ENCODE measurements around the gene FBN1. TPM values are rescaled to one million over a fixed set of nuclear protein-coding genes. Genes with fewer than 3 reads are reported as not detected.

Gene FBN1
- total RNA-seq, 1 donor from 2014 or later = 37.1 TPM

DNA sequence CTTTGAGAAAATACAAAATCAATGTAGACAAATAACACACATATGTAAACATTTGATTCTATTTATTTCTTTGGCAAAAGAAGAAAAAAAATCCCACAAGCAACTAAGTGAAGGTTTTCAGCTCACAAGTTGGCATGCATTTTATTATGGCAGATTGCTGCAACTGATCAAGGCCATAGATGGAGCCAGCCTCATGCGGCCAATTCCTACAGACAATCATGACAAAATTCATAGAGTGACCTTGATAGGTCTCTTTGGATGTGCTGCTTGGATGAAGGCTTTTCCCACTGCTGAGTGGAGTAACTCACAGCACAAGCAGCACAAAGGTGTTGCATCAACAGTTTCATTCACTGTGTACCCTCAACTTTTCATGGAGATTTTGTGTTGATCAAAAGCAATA lies 22.1 kb downstream of the FBN1 start:
- DNase-seq (ENCODE audit: low spot score) = no peak

- no peak for DNase-seq (ENCODE audit: low spot score)
These were observed 23.3 kb downstream of the FBN1 start for GRCh38 chr15:48622237-48622636.

DNA sequence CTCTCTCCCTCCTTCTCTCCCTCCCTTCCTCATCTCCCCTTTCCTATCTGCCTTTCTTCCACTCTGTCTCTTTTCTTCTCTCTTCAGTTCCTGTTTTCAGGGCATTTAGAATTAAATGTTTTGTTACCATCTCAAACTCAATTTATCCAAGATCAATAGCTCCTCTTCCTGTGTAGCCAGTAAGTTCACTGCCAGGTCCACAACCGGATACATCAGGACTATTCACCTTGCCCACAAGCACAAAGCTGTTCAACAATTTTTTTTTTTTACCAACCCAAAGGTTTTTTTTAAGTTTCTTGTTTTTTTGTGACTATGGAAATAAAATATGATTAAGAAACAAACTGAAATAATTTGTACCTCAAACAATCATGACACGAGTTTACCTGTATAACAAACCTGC lies 26.1 kb downstream of the FBN1 start:
- DNase-seq (ENCODE audit: low spot score) = no peak

DNA sequence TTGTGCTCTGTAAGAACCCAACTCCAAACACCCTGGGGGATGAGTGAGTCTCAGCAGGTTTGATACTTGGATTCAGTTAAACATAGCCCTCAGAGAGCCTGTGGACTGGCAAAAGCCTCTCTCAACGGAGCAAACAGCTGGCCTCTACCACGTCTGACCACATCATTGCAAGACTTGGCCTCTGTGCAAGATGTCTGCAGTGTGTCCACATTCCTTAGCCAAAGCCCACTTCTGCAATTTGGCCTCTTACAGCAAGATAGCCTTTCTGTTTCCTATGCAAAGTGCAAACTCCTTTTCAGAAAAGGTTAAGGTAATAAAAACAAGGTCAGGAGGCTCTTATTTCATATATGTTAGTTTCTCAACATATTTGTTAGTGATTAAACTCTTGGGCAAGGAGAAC lies 27.9 kb downstream of the FBN1 start:
- no peak for DNase-seq (ENCODE audit: low spot score)

DNA sequence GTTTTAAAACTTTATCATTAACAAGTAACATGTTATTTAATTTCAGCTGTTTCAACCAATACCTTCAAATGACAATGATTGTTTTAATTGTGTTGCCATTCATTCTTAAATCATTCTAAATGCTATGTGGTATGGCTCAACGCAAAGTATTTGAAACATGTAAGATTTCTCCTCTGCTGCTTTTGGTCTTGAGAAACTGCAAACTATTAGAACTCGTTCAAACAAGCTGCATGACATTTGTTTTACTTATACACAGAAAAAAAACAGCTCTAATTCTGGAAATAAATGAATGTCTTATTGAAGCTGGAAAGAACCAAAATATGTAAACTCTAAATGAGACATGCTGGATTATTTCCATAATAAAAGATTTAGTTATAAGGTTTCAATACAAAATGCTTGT lies 29.3 kb downstream of the FBN1 start:
- DNase-seq (ENCODE audit: low spot score) = no peak

DNA sequence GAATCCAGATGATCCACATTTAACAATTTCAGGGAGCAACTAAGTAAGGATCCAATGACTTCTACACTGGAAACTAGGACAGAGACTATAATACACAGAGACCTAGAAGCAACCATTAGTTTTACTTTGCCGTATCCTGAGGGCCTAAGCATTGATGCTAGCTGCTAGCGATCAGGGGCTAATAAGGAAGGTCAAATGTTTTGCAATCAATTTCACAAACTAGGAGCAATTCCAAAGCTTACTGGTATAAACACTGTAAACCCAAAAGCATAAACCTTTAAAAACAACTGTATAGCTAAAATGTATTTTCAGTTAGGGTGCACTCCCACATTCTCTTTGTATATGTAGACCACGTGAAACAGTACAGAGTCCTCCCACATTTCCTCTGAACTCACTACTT lies 31.5 kb downstream of the FBN1 start:
- DNase-seq (ENCODE audit: low spot score) = no peak

DNA sequence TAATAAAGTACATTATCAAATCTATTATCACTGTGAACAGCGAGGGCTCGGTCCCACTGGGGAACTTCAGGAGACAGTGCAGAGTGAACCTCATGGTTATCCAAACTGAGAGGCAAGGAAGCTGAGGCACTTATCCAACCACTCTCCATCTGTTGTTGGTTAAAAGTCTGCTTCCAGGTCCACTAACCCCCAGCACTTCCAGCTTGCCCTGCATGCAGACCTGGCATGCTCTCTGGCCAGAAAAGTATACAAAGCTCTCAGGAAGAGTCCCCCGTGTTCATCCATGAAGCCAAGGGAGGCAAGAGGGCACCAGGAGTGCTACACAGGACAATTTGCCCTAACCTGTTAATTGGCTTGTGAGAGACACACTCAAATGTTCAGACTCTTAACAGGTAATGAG lies 36.0 kb downstream of the FBN1 start:
- no peak for DNase-seq (ENCODE audit: low spot score)

- DNase-seq (ENCODE audit: low spot score) = no peak
These were observed 37.7 kb downstream of the FBN1 start for GRCh38 chr15:48607846-48608245.

DNA sequence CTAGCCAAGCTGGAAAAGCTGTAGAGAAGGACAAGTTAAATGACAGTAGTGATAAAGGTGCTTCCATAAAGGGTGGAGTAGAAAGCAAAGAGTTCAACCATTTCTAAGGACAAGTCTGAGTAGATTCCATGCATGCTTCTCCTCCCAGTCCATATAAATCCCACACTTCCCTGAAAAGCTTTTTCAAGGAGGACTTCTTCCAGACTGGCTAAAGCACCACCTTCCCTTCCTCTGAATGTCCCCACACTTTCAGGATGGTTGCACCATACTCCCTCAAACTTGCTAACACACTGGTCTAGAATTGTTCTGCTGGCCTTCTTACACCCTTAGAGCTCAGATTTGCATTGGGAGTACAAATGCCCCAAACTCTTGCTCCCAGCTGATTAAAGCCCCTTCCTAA lies 40.9 kb downstream of the FBN1 start:
- no peak for DNase-seq (ENCODE audit: low spot score)

DNA sequence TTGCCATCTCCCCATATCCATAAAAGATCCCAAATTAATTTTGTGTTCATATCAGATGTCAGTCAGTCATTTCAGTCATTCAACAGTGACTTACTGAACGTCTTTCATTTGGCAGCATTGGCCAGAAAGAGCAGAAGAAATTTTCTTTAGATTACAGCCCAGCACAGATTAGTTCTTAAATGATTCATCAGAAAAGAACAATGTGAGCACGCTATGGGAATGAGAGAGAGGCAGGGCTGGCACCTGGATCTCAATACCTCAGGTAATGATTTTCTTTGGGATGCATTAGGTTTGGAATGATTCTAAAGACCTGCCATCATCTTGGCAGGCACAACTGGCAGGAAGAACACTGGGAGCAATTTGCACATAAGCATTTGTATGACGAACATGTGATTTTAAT lies 41.6 kb downstream of the FBN1 start:
- no peak for DNase-seq (ENCODE audit: low spot score)

GRCh38 chr15:48603123-48603500 lies 42.4 kb downstream of the FBN1 start:
- no peak for DNase-seq (ENCODE audit: low spot score)

DNA sequence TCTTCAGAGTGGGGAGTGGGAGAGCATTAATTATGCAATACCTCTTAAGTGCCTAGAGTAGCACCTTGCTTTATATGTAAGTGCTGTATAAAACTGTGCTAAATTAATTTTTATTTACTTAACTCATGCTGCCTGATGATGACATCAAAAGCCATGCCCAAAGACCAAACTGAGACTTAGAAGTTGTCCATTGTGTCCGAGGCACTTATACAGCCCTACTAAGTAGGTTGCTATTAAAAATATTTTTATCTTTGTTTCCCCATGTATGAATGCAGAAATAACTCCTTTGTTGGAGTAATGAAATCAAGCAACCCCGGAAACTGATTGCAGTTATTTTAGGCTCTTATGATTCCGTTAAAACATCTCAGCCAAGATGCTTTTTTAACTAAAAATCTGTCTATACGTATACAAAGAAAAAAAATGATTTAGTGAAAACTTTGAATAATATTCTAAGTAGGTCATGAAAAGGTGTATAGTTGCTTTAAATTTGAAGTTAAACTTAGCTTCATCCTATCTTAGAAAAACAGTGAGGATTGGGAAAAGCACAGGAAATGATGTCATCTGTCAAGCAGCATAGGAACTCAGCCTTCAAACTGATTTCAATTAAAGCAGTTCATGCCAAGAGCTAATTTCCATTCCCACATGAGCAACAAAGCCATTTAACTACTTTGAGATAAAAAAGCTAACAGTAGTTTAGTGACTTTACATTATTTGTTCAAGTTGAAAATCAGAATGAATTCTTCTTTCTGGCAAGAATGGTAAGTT lies 43.0 kb downstream of the FBN1 start:
- no peak for DNase-seq (ENCODE audit: low spot score)

DNA sequence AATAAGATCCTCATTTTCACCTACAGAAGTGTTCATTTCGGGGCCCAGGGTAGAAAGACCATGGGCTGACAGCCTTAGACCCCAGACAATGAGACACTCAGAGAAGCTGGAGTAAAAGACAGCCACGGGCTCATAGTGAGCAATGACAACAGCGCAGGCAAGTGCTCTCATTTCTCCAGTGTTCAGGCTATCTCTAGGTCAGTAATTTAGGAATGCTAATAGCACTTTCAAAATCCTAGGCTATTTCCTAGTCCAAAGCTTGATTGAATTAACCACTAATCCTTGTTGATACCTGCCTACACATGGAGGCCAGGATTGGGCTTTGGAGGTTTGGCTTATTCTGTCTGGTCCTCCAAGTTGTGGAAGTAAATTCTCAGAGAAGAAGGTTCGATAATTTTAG lies 44.4 kb downstream of the FBN1 start:
- no peak for DNase-seq (ENCODE audit: low spot score)

- DNase-seq (ENCODE audit: low spot score) = no peak
These were observed 48.7 kb downstream of the FBN1 start for GRCh38 chr15:48596841-48597240.

DNA sequence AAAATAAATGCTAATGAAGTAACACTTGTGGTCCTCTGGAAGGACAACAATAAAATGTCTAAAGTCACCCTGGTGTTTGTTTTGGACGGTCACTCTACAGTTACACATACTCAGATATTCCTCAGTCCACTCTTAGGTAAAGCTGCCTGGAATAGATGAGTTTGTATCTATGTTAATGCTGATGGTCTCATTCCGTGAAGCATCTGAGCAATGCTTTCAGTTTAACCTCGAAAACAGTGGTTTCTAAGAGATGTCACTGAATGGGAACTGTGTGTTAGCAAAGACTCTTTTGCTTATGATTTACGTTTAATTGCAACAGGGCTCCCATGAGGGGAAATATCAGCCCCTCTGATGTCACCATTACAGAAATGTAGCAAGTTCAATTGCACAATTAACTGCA lies 49.1 kb downstream of the FBN1 start:
- DNase-seq (ENCODE audit: low spot score) = no peak

GRCh38 chr15:48595981-48596380 lies 49.5 kb downstream of the FBN1 start:
- DNase-seq (ENCODE audit: low spot score) = no peak

DNA sequence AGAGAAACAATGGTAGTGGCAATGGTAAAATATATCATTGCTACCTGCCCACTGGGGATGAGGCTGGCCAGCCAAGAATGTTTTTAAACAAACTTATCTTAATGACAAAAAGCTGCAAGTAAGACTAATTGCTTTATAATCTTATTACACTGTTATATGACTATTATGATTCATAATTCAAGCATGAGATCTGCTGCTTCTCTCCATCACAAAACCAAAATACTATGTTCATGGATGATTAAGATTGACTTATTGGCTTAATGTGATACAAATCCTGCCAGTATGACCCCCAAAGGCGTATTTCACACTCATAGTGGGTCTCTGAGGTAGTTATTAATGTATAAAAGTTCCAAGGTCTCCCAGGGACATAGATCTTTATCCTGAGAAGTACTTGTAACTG lies 52.6 kb downstream of the FBN1 start:
- DNase-seq (ENCODE audit: low spot score) = no peak

- DNase-seq (ENCODE audit: low spot score) = no peak
These were observed 53.2 kb downstream of the FBN1 start for GRCh38 chr15:48592221-48592731.

DNA sequence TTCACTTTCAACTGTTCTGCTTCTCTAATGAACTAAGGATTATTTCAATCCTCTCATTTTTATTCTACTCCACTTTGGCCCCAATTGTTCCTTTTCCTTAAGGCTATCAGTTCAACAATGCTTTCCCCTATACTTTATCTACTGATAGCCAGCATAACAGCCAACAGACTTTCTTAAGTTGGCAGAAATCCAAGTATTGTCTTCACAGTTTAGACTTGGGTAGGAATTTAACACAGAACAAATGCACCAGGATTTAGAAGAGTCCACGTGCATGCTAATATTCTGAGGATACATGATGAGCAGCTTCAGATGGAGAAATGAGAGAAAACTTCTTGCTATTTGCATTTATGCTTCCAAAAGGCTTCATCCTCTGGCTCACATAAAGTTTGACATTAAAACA lies 54.8 kb downstream of the FBN1 start:
- no peak for DNase-seq (ENCODE audit: low spot score)

GRCh38 chr15:48584812-48585563 lies 60.5 kb downstream of the FBN1 start:
- DNase-seq (ENCODE audit: low spot score) = no peak

DNA sequence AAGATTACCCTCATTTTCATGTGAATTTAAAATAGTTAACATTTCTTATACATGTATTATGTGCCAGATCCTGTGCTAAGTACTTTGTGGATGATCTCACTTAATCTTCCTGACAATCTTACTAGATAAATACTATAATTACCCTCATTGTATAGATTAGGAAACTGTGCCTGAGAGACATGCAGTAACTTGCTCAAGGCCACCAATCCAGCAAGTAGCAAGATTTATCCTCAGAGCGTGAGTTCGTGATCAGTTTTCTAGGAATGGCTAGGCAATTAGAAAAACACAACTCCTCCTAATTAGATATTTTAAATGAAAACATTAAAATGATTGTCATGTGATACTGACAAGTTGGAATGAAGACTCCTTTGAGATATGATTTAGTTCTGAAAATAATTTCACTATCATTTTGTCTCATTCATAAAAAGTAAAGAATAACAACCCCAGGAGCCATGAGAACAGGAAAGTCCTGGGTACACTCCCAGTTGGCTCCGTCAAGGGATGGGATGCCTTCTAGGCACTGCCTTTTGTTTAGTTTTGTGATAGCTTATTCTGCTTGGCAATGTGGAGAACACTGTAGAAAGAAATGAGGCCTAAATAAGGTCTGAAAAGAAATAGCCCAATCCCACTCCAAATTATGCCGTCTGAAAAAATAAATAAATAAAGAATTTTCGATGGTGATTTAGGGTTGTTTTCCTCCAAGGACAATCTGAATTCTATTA lies 61.3 kb downstream of the FBN1 start:
- DNase-seq (ENCODE audit: low spot score) = no peak

DNA sequence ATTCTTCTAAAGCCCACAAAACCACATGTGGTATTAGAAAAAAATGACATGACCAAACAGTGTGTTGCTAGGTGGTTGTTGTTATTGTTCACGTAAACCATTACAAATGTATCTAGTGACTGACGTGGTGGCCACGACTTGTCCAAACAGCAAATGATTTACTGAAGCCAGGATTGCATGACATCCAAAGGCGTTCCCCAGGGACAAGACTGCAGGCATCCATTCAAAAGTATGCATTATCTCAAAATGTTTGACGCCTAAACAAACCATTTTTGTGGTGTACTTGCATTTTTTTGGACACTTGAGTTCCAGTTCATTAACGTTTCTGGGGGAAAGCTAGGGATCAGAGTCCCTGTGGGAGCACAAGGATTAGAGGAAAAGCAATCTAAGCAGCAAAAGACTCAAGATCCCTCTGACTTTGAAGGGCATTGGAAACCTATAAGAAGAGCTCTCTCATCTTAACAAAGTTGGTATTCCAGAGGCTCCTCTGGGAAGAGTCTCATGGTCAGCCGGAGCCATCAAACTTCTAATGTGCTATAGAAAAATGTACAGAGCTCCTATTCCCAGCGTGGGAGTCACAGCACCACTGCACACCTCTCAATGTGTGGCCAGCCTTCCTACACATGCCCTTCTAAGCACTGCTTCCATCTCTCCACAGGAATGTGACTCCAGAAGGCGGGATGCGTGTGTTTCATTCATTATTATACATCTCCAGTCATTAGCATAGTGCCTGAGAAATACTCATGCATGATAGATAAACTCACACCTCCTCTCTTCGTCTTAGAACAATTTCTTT lies 62.9 kb downstream of the FBN1 start:
- DNase-seq (ENCODE audit: low spot score) = no peak

Data from ureter (tissue), 1 donor.